H1 (cell line): ENCODE measurements around the gene GPBP1. TPM values are rescaled to one million over a fixed set of nuclear protein-coding genes. Genes with fewer than 3 reads are reported as not detected.
A peak's percentile ranks its signal among the peaks of the same experiment; 100 is the strongest.

Experiments
- CTCF ChIA-PET: fragments of 300-600 bp; sonication (Branson Sonifier 250); formaldehyde crosslinking; loops from one replicate; lab custom pipeline; 2021; ENCODE audit not compliant: partially characterized antibody; lab: Charles Lee
- POLR2A ChIA-PET: fragments of 300-600 bp; sonication (Branson Sonifier 250); formaldehyde crosslinking; loops from one replicate; lab custom pipeline; 2021; ENCODE audit warnings: inconsistent platforms; ENCODE audit not compliant: partially characterized antibody; lab: Charles Lee
- DNase-seq, 2 experiments: peaks; one replicate each; pipeline versions ENCODE4 v3.0.0 to v3.0.0-alpha.2; 2010 to 2022; ENCODE audit warnings: low spot score in 2 of 2, low read depth in 1 of 2, mixed read lengths in 1 of 2
- FAIRE-seq: peaks from 2 replicates; lab custom pipeline; 2011; peaks lifted over from hg19 to GRCh38; lab: Jason Lieb, UNC
- H2AFZ ChIP-seq: 2 replicates; pipeline ENCODE4 v1.8.1; 2012; ENCODE audit warnings: low read length, inconsistent platforms
- H2AK5ac ChIP-seq: 2 replicates; pipeline ENCODE4 v1.6.1; 2013; ENCODE audit warnings: low read depth, low read length
- H2BK120ac ChIP-seq: replicated peaks from 2 replicates; pipeline ENCODE3; 2013; ENCODE audit warnings: low read depth, low read length, inconsistent platforms
- H2BK12ac ChIP-seq: 2 replicates; pipeline ENCODE4 v1.6.1; 2013; ENCODE audit warnings: low read depth, low read length
- H2BK15ac ChIP-seq: 2 replicates; pipeline ENCODE4 v1.6.1; 2013; ENCODE audit warnings: low read length
- H2BK20ac ChIP-seq: 2 replicates; pipeline ENCODE4 v1.6.1; 2013; ENCODE audit warnings: low read length
- H2BK5ac ChIP-seq: 2 replicates; pipeline ENCODE4 v1.6.1; 2013; ENCODE audit warnings: low read depth, low read length
- H3K14ac ChIP-seq: 2 replicates; pipeline ENCODE4 v1.6.1; 2013; ENCODE audit warnings: inconsistent platforms; ENCODE audit not compliant: insufficient read length
- H3K18ac ChIP-seq: 2 replicates; pipeline ENCODE4 v1.6.1; 2013; ENCODE audit warnings: low read length; ENCODE audit errors: extremely low read depth
- H3K23ac ChIP-seq: 2 replicates; pipeline ENCODE4 v1.6.1; 2013; ENCODE audit warnings: inconsistent platforms; ENCODE audit not compliant: insufficient read length
- H3K23me2 ChIP-seq: 2 replicates; pipeline ENCODE4 v1.6.1; 2013; ENCODE audit warnings: low read depth, low read length
- H3K27ac ChIP-seq: 2 replicates; pipeline ENCODE4 v1.6.1; 2011; ENCODE audit warnings: low read depth, low read length, inconsistent platforms
- H3K27me3 ChIP-seq, 4 experiments: replicated peaks in 1 of 4; 1 replicate in 1 of 4; 2 replicates in 3 of 4; pipeline versions ENCODE4 v1.6.1 to v1.8.1; 2011 to 2013; ENCODE audit warnings: low read length in 3 of 4, mild to moderate bottlenecking in 3 of 4, inconsistent platforms in 2 of 4, mixed read lengths in 2 of 4, moderate library complexity in 1 of 4; ENCODE audit not compliant: control insufficient read depth in 3 of 4, insufficient read depth in 3 of 4; ENCODE audit errors: extremely low read depth in 1 of 4
- H3K36me3 ChIP-seq, 4 experiments: 2 replicates each; pipeline versions ENCODE4 v1.6.1 to v1.8.1; 2011 to 2013; ENCODE audit warnings: mild to moderate bottlenecking in 4 of 4, low read length in 3 of 4, moderate library complexity in 2 of 4, control low read depth in 1 of 4, inconsistent platforms in 1 of 4; ENCODE audit not compliant: insufficient read depth in 4 of 4, control insufficient read depth in 2 of 4
- H3K4ac ChIP-seq: replicated peaks from 2 replicates; pipeline ENCODE3; 2013; ENCODE audit warnings: low read length, low read depth, mixed read lengths, inconsistent platforms; ENCODE audit not compliant: insufficient read length
- H3K4me1 ChIP-seq, 4 experiments: replicated peaks in 1 of 4; 1 replicate in 1 of 4; 2 replicates in 3 of 4; pipeline versions ENCODE4 v1.6.1 to v1.8.1; 2011 to 2013; ENCODE audit warnings: low read length in 3 of 4, inconsistent platforms in 2 of 4, mixed read lengths in 1 of 4; ENCODE audit not compliant: insufficient read depth in 4 of 4, control insufficient read depth in 3 of 4
- H3K4me2 ChIP-seq, 2 experiments: 2 replicates each; pipeline versions ENCODE4 v1.6.1 to v1.8.1; 2011 to 2013; ENCODE audit warnings: low read depth in 2 of 2, low read length in 2 of 2, control low read depth in 1 of 2, inconsistent platforms in 1 of 2, mild to moderate bottlenecking in 1 of 2; ENCODE audit not compliant: insufficient read depth in 1 of 2
- H3K4me3 ChIP-seq, 4 experiments: fragments of 200-600, 300-600 bp in 1 of 4; sonication (generic), shearing (Covaris generic), sonication (Bioruptor Twin) in 1 of 4; 2 replicates each; pipeline versions ENCODE4 v1.5.1 to v1.8.1; 2011 to 2016; ENCODE audit warnings: low read length in 4 of 4, low read depth in 3 of 4, control low read depth in 2 of 4, inconsistent platforms in 2 of 4, mild to moderate bottlenecking in 2 of 4, mixed read lengths in 1 of 4, moderate library complexity in 1 of 4; ENCODE audit not compliant: insufficient read depth in 2 of 4; ENCODE audit errors: extremely low read depth in 1 of 4
- H3K56ac ChIP-seq: replicated peaks from 2 replicates; pipeline ENCODE3; 2013; ENCODE audit warnings: low read depth, mild to moderate bottlenecking, mixed read lengths, low read length, inconsistent platforms; ENCODE audit not compliant: insufficient read length
- H3K79me1 ChIP-seq: 2 replicates; pipeline ENCODE4 v1.6.1; 2013; ENCODE audit warnings: low read depth, low read length, control low read depth
- H3K79me2 ChIP-seq, 2 experiments: 2 replicates each; pipeline versions ENCODE4 v1.6.1 to v1.8.1; 2012 to 2013; ENCODE audit warnings: low read length in 2 of 2, mild to moderate bottlenecking in 2 of 2, inconsistent platforms in 1 of 2; ENCODE audit not compliant: insufficient read depth in 2 of 2, control insufficient read depth in 1 of 2
- H3K9ac ChIP-seq, 4 experiments: replicated peaks in 1 of 4; 1 replicate in 1 of 4; 2 replicates in 3 of 4; pipeline versions ENCODE4 v1.6.1 to v1.8.1; 2011 to 2013; ENCODE audit warnings: low read depth in 3 of 4, low read length in 3 of 4, control low read depth in 2 of 4, mild to moderate bottlenecking in 2 of 4, moderate library complexity in 2 of 4, inconsistent platforms in 1 of 4; ENCODE audit errors: extremely low read depth in 1 of 4
- H3K9me3 ChIP-seq, 2 experiments: 2 replicates each; pipeline versions ENCODE4 v1.6.1 to v1.8.1; 2012 to 2013; ENCODE audit warnings: mild to moderate bottlenecking in 2 of 2, moderate library complexity in 2 of 2, control low read depth in 1 of 2, inconsistent platforms in 1 of 2, low read depth in 1 of 2, low read length in 1 of 2, mixed read lengths in 1 of 2; ENCODE audit not compliant: insufficient read depth in 2 of 2
- H4K20me1 ChIP-seq, 2 experiments: replicated peaks in 1 of 2; 2 replicates each; pipeline versions ENCODE3 to v1.8.1; 2011 to 2013; ENCODE audit warnings: inconsistent platforms in 2 of 2, low read length in 2 of 2, mild to moderate bottlenecking in 1 of 2; ENCODE audit not compliant: insufficient read depth in 2 of 2, control insufficient read depth in 1 of 2
- H4K5ac ChIP-seq: 2 replicates; pipeline ENCODE4 v1.6.1; 2013; ENCODE audit warnings: low read length, low read depth, mixed read lengths, inconsistent platforms; ENCODE audit not compliant: insufficient read length
- H4K8ac ChIP-seq: 2 replicates; pipeline ENCODE4 v1.8.0; 2013; ENCODE audit warnings: mild to moderate bottlenecking, moderate library complexity, low read length, inconsistent platforms; ENCODE audit not compliant: insufficient read depth; ENCODE audit errors: extremely low read depth
- H4K91ac ChIP-seq: replicated peaks from 2 replicates; pipeline ENCODE3; 2013; ENCODE audit warnings: low read length, mixed read lengths, inconsistent platforms; ENCODE audit not compliant: insufficient read length
- ASH2L ChIP-seq: fragments of 200-600, 300-600 bp; sonication (generic); IDR thresholded peaks from one replicate; pipeline ENCODE4 v1.7.1; 2017; ENCODE audit warnings: low read length
- KDM4A ChIP-seq: IDR thresholded peaks from one replicate; pipeline ENCODE4 v1.7.1; 2012; ENCODE audit warnings: low read depth, mild to moderate bottlenecking, moderate library complexity, low read length, inconsistent platforms; ENCODE audit not compliant: severe bottlenecking
- POLR2A ChIP-seq, 2 experiments: IDR thresholded peaks; 1 replicate in 1 of 2; 2 replicates in 1 of 2; pipeline ENCODE4 v1.6.1; 2011; ENCODE audit warnings: low read depth in 2 of 2, low read length in 2 of 2, mild to moderate bottlenecking in 2 of 2; ENCODE audit errors: control extremely low read depth in 1 of 2
- RBBP5 ChIP-seq: IDR thresholded peaks from 2 replicates; pipeline ENCODE4 v1.7.1; 2012; ENCODE audit warnings: low read depth, mild to moderate bottlenecking, inconsistent platforms, low read length, moderate library complexity, borderline replicate concordance
- SIRT6 ChIP-seq: IDR thresholded peaks from one replicate; pipeline ENCODE4 v1.7.1; 2012; ENCODE audit warnings: low read length, inconsistent platforms
- WGBS, 2 experiments: shearing (Covaris generic) in 1 of 2; methylation state at CpG; one replicate each; pipeline versions ENCODE4 v1.1.6 to v1.1.7; 2013 to 2015; ENCODE audit warnings: low lambda C conversion rate in 2 of 2, mixed read lengths in 2 of 2, inconsistent platforms in 1 of 2, low coverage in 1 of 2, missing lambda C conversion rate in 1 of 2; ENCODE audit not compliant: insufficient replicate concordance in 2 of 2, insufficient coverage in 1 of 2, insufficient read length in 1 of 2; ENCODE audit errors: extremely low coverage in 1 of 2, missing lambda C conversion rate in 1 of 2; 5-methylcytosine and 5-hydroxymethylcytosine counted together
- polyA plus RNA-seq, 7 experiments: library from polyadenylated mRNA; depleted of rRNA in 3 of 7; stranded (reverse) in 5 of 7; unstranded in 2 of 7; fragments of >200 nt in 5 of 7; fragments of 200-250 nt in 2 of 7; gene quantifications; 1 replicate in 5 of 7; 2 replicates in 1 of 7; 4 replicates in 1 of 7; pipeline versions ENCODE4 v1.2.1 to v1.2.3, GENCODE V29; 2011 to 2013; ENCODE audit warnings: missing spikeins in 2 of 7, mixed read lengths in 2 of 7
- total RNA-seq: library from RNA; stranded (reverse); fragmentation: NEBNext Ultra II Directional; extraction: Animal tissue kit (Norgen Biotek cat#: 25700); gene quantifications from 2 replicates; pipeline ENCODE4 v1.2.1, GENCODE V29; 2021

GPBP1 gene
- total and polyA plus RNA-seq, 2 of the 8 experiments (the other 6 are each of a cell fraction or from before 2014, with no cell fraction given): 29.2 to 108 TPM

DNA sequence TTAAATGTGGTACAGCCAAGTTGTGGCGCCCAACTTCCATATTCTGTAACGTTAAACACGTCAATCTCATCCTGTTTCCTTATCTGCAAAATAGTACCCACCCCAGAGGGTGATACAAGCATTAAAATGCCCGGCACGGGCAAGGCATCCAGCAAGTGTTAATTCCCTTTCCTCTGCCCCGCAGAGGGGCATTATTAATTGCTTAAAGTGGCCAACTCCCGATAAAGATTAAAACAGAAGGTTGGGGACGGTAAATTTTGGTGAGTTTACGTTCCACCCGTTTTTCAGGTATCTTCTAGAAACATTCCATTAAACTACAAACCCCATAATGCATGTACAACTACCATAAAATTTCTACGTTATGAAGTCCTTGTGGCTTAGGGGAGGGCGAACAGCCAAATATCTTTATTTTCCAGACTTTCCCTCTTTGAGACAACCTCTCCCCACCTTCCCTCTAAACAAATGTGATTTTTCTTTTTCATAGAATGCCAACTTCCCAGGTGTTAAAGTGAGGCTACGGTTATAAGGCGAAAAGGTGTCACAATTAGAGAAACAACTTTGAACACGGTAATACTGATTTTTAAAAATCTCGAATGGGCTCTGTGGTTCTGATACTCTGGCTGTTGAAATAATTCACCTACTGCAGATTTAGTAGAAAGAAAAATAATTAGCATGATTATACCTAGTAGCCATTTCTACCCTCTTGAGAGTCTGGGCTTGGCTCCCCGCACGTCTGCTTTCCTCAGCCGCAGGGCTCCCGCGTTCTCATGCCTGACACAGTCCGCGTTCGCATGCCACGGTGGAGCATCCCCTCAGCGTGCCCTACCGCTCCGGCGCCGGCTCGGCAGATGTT is 1.2 kb upstream of the GPBP1 start:
- Histone ChIP-seq H4K91ac (peak overlapping the region; percentile 57), H3K27ac (peak overlapping the region; percentile 96), H2BK20ac (no peak overlapping the region; the same call in 1 of the 2 replicates), H2BK12ac (peak overlapping the region; percentile 97; the same call in 1 of the 2 replicates), H3K36me3 (peaks cover 0 to 14% (median 0%) of the 10 kb centered on the region in 4 experiments; a peak in 1 of 8 replicates), H3K4me1 (peaks cover 0 to 2% (median 0%) of the 10 kb centered on the region in 4 experiments; a peak in 2 of 7 replicates), H3K4me3 (peak overlapping the region; percentile 94 to 99 (median 96)), H3K27me3 (no peaks in the 10 kb centered on the region), H3K9ac (peak overlapping the region; percentile 80 to 99 (median 91)), H3K4ac (no peak overlapping the region), H3K23ac (no peak overlapping the region), H3K14ac (no peak overlapping the region), H3K18ac (peak overlapping the region; percentile 97), H2BK5ac (peak overlapping the region; percentile 95), H2BK15ac (peak overlapping the region; percentile 99), H4K20me1 (peaks cover 10 to 11% of the 10 kb centered on the region in 2 experiments), H3K9me3 (no peaks in the 10 kb centered on the region), H3K79me1 (no peaks in the 10 kb centered on the region), H4K5ac (peak overlapping the region; percentile 88), H4K8ac (peak overlapping the region; percentile 94), H2AK5ac (no peak overlapping the region), H3K23me2 (peaks cover 11% of the 10 kb centered on the region), H3K56ac (peak overlapping the region; percentile 78), H2AFZ (peak overlapping the region; percentile 68; the same call in 1 of the 2 replicates), H3K4me2 (peak overlapping the region; percentile 90 to 93), H2BK120ac (no peak overlapping the region), H3K79me2 (peaks cover 30 to 40% of the 10 kb centered on the region in 2 experiments)
- FAIRE-seq: no peak
- no peak for DNase-seq
- WGBS, 2 experiments: 2% methylated on average over 31 of the region's 31 CpGs; no CpG with 5 or more reads in 1 of the 2 experiments
- POLR2A ChIA-PET: interaction anchor here (0.7 to 1.4 kb wide), 15 partner anchors 9 to 263 kb away, joined by 3 to 17 read pairs (median 5); partner anchors contain the start of gene SETD9
- CTCF ChIA-PET: interaction anchor here (1.0 to 1.4 kb wide), 2 partner anchors 10 to 34 kb away, joined by 3 read pairs; no protein-coding TSS in a partner anchor
- peak; percentile 51 for TF ChIP-seq ASH2L
- no peak for TF ChIP-seq RBBP5
- TF ChIP-seq POLR2A (IDR thresholded peaks at IDR 0.05; ENCODE audit: control extremely low read depth in 1 of 2, low read depth in 2 of 2, low read length in 2 of 2): peak in 1 of 2 experiments; percentile 36; a peak in 1 of 3 replicates
- TF ChIP-seq KDM4A: peak; percentile 30
- no peak for TF ChIP-seq SIRT6
